Fibroblast of the aortic adventitia (primary cell): ENCODE data around the gene NCS1. TPM values are rescaled to one million over a fixed set of nuclear protein-coding genes. Genes with fewer than 3 reads are reported as not detected.

Experiments used
- DNase-seq: peaks from one replicate; pipeline ENCODE4 v3.0.0-alpha.2; 2010; ENCODE audit warnings: low read depth
- H3K4me3 ChIP-seq: 2 replicates; pipeline ENCODE4 v1.5.1; 2011; ENCODE audit warnings: low read depth, mild to moderate bottlenecking, control low read depth, low read length, moderate library complexity
- total RNA-seq: library from RNA; depleted of rRNA; stranded (reverse); fragments of >200 nt; gene quantifications from 2 replicates; pipeline ENCODE4 v1.2.3, GENCODE V29; 2012; ENCODE audit warnings: low replicate concordance
- TF ChIP-seq, protein P1 (sequence below): IDR thresholded peaks from 2 replicates; pipeline ENCODE4 v1.5.1; 2011; ENCODE audit warnings: mild to moderate bottlenecking, low read length, control low read depth, inconsistent platforms; ENCODE audit not compliant: insufficient read depth

The NCS1 gene
- total RNA-seq, 1 donor, result 39.2 TPM

DNA sequence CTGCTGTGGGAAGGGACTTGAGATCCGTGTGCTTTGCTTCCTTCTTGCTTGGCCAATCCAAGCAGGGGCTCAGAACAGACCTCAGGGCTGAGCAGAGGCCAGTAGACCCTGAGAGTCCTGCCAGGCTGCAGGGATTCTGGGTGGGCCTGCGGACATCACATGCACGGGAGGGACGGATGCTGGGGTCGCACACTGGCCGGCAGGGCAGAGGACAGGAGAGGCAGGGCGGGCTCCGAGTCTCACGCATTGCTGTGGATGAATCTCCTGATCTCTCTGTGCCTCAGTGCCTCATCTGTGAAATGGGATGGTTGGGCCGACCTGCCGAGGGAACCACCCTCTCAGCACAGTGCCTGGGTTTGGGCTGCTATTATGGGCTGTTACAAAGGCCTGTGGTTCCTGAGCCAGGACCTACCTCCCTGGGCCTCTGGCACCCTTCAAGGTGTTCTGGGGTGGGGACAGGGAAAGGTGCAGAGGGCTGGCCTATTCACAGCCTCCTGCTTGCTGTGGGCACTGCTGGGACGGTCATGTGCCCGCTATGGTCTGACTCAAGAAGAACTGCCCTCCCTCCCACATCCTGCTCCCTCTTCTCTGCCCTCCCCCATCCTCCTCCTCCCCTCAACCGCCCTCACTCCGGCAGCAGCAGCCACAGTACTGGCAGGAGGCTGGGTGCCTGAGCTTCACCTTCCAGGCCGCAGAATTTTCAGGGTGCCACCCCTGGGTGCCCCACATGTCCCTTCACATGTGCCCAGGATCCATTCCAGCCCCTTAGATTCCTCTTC, 43.3 kb downstream of the NCS1 start:
- H3K4me3 ChIP-seq, result no peak overlapping the region
- DNase-seq, result no peak
- TF ChIP-seq, protein P1, sequence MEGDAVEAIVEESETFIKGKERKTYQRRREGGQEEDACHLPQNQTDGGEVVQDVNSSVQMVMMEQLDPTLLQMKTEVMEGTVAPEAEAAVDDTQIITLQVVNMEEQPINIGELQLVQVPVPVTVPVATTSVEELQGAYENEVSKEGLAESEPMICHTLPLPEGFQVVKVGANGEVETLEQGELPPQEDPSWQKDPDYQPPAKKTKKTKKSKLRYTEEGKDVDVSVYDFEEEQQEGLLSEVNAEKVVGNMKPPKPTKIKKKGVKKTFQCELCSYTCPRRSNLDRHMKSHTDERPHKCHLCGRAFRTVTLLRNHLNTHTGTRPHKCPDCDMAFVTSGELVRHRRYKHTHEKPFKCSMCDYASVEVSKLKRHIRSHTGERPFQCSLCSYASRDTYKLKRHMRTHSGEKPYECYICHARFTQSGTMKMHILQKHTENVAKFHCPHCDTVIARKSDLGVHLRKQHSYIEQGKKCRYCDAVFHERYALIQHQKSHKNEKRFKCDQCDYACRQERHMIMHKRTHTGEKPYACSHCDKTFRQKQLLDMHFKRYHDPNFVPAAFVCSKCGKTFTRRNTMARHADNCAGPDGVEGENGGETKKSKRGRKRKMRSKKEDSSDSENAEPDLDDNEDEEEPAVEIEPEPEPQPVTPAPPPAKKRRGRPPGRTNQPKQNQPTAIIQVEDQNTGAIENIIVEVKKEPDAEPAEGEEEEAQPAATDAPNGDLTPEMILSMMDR, result no peak

DNA sequence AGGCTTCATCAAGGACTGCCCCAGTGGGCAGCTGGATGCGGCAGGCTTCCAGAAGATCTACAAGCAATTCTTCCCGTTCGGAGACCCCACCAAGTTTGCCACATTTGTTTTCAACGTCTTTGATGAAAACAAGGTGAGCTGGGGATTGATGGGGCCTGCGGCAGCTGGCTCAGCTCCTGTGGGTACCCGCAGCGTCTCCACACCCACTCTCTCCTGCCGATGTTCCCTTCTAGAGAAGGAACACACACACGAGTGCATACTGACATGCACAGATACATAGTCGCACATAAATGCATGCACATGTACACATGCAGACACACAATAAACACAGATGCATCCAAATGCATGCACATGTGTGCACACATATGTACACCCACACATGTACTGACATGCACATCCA, 45.6 kb downstream of the NCS1 start:
- TF ChIP-seq, protein P1, result no peak
- DNase-seq, result no peak
- H3K4me3 ChIP-seq, result no peak overlapping the region

DNA sequence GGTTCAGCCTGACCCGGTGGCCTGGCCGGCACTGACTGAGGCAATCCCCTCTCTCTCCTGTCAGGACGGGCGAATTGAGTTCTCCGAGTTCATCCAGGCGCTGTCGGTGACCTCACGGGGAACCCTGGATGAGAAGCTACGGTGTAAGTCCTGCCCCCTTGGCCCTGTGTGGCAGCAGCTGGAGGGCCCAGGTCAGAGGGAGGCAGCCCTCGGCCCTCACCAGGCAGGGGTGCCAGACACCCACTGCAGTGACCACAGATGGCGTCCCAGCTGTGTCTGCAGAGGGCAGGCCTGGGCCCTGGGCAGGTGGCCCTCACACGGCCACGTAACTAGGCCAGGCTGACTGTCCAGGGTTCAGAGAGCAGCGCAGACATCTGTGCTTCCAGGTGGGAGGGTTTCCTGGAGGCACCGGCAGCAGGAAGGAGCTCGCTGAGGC, 47.5 kb downstream of the NCS1 start:
- DNase-seq, result no peak
- TF ChIP-seq, protein P1, result no peak
- H3K4me3 ChIP-seq, result no peak overlapping the region

DNA sequence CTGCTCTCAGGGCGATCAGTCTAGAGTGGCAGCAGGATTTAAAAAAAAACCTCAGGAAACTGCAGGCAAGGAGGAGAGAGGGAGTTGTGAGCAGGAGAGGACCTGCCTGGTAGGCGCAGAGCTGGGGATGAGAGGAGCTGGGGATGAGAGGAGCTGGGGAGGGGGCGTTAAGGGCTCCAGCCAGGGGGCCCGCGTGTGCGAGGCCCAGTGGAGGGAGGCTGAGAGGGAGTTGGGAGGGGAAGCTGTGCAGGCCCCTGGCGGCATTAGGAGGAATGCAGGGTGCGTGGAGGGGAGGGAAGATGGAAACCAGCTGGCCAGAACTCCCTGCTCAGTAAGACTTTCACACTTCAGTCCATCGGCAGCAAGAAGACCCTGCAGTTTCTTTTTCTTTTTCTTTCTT, 48.1 kb downstream of the NCS1 start:
- DNase-seq, result peak; percentile 56
- TF ChIP-seq, protein P1, result peak; percentile 55
- no peak overlapping the region for H3K4me3 ChIP-seq

DNA sequence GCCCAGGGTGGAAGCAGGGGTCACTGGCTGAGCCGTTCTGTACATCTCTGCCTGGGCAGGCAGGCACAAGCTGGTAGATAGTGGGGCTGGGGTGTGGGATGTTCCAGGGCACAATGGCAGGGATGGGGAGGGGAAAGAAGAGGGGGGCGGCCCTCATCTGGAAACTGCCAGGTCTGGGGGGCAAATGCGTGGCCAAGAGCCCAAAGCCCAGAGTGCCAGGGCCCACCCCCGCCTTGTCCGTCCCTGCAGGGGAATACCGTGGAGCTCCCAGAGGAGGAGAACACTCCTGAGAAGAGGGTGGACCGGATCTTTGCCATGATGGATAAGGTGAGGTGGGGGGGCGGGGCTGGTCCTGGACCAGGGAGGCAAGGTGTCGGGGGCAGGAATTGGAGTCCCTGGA, 50.6 kb downstream of the NCS1 start:
- H3K4me3 ChIP-seq, result no peak overlapping the region
- TF ChIP-seq, protein P1, result no peak
- DNase-seq, result no peak

DNA sequence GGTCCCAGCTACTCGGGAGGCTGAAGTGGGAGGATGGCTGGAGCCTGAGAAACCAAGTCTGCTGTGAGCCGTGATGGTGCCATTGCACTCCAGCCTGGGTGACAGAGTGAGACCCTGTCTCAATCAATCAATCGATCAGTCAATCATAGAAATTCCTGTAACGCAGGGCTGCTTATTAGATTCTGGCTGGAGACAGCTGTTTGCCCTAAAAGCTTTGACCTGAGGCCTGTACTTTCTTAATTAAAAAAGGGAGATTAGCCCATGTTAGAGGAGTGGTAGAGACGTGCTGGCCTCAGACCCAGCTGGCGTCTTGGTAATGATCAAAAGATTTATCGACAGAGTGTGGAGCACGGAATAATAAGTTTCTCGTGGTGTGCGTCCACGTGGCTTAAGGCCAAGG, 52.9 kb downstream of the NCS1 start:
- no peak for DNase-seq
- no peak overlapping the region for H3K4me3 ChIP-seq
- TF ChIP-seq, protein P1, result no peak

DNA sequence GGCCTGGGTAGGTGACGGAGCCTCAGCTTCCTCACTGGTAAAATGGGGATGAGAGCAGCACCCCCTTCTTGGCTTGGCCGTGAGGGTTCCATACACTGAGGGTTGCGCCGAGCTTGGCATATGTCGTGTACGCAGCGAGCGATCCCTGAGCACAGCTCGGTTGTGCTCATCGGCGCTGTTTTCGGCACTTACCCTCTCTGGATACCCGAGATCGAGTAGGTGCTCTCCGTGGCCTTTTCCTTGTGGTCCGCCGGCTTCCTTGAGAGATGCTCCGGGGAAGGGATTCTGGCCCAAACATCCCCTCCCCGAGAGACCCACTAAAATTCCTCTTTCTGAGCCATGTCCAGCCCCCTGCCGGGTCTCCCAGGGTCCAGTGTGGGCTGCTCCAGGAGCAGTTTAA, 53.4 kb downstream of the NCS1 start:
- no peak for DNase-seq

More for the DNA sequence above, 53.4 kb downstream of the NCS1 start:
- TF ChIP-seq, protein P1, result no peak
- no peak overlapping the region for H3K4me3 ChIP-seq
